ENCODE results near the gene SLIT1. TPM values are rescaled to one million over a fixed set of nuclear protein-coding genes. Genes with fewer than 3 reads are reported as not detected.

The SLIT1 gene
- total RNA-seq, 1 donor from 2014 or later: 0.49 TPM

DNA sequence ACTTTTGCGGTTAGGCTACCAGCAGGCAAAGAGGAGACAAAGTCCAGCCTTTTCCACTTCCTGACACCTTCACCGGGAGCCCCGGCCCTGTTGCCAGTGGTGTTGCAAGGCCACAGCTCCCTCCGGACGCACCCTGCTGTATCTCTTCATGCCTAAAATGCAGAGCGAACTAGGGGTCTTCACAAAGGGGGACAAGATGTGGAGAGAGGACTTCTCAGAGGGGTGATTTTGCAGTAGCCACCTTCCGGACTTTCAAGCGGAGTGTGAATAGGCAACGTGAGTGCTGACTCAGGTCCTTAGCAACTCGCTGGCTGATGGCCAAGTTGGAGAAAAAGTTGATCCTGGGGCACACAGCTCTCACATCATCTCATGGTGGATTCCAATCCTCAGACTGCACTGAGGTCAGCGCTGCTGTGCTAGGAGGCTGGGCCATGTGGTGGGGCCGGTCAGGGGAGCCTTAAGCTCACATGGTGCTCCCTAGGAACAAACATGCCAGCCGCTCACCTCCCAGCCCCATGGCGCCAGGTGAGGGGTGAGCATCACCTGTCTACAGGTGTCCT lies 187.3 kb downstream of the SLIT1 start:
- intact Hi-C loops (cut with DNase I): no loop called here
- Histone ChIP-seq H3K4me3 (no peak overlapping the region), H3K4me1 (no peaks in the 10 kb centered on the region), H3K27ac (no peak overlapping the region), H3K27me3 (no peaks in the 10 kb centered on the region), H3K9me3 (no peaks in the 10 kb centered on the region), H3K36me3 (no peaks in the 10 kb centered on the region)
- DNase-seq (ENCODE audit: extremely low spot score in 2 of 2): peak in 1 of 2 donors; percentile 71
- TF ChIP-seq POLR2AphosphoS5 (IDR thresholded peaks at IDR 0.05; ENCODE audit: insufficient read depth in 1 of 2, low read depth in 1 of 2) (no peak), CTCF (IDR thresholded peaks at IDR 0.05) (no peak), POLR2A (IDR thresholded peaks at IDR 0.05) (no peak)

DNA sequence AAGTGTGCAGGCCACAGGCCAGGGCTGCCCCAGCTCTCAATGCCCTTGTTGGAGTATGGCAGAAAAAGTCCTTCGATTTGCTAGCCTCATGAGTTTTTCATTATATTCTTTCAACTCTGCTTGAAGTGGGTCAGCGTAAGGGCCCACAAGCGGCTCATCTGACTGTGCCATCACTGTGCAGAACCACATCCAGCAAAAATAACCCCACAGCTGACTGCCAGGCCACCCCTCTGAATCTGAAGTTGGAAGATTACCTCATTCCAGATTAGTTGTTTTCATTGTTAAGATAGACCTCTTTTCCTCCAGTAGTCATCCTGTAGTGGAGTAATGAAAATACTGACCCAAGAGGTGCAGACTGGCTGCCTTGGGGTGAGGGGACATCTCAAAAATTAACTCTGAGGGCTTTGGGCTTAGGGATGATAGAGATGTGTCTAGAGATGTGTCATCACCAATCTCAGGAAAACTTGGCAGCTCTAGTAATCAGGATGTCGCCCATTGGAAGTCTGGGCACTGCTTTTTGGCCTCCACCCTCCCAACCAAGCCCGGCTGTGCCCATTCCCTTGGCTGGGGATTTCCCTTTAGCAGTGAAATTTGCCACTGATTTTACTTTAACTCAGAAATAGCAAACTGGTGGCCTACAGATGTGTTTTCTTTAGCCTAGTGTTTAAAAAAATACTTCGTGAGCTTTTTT lies 189.3 kb downstream of the SLIT1 start:
- intact Hi-C loops (cut with DNase I): no loop called here
- H3K4me1 ChIP-seq: no peaks in the 10 kb centered on the region
- no peak overlapping the region for H3K4me3 ChIP-seq
- H3K27ac ChIP-seq: no peak overlapping the region
- no peaks in the 10 kb centered on the region for H3K9me3 ChIP-seq
- H3K27me3 ChIP-seq: no peaks in the 10 kb centered on the region
- no peak for DNase-seq (ENCODE audit: extremely low spot score in 2 of 2)
- no peak for TF ChIP-seq POLR2A (IDR thresholded peaks at IDR 0.05)
- TF ChIP-seq CTCF (IDR thresholded peaks at IDR 0.05): no peak
- TF ChIP-seq POLR2AphosphoS5 (IDR thresholded peaks at IDR 0.05; ENCODE audit: insufficient read depth in 1 of 2, low read depth in 1 of 2): no peak
- no peaks in the 10 kb centered on the region for H3K36me3 ChIP-seq

DNA sequence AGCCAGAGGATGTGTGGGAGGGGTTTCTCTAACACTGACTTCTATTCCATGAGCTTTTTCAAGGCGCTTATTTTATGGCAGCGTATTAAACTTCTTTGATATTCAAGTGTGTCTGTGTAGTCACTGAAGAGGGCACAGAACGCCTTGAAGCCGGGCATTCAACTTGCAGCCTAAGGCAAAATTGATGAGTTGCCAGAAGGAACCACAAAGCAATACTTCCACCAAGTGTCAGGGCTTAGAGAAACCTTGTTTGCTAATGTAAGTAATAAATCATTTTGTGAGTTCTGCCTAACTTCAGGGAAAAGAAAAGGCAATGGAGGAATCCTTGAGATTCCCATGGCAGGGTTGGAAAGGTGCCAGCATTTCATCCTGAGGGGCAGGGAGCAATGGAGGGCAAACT lies 189.9 kb downstream of the SLIT1 start:
- Histone ChIP-seq H3K36me3 (no peaks in the 10 kb centered on the region), H3K27ac (no peak overlapping the region), H3K9me3 (no peaks in the 10 kb centered on the region), H3K4me1 (no peaks in the 10 kb centered on the region), H3K27me3 (no peaks in the 10 kb centered on the region), H3K4me3 (no peak overlapping the region)
- TF ChIP-seq POLR2A (IDR thresholded peaks at IDR 0.05) (no peak), CTCF (IDR thresholded peaks at IDR 0.05) (no peak), POLR2AphosphoS5 (IDR thresholded peaks at IDR 0.05; ENCODE audit: insufficient read depth in 1 of 2, low read depth in 1 of 2) (no peak)
- no peak for DNase-seq (ENCODE audit: extremely low spot score in 2 of 2)
- intact Hi-C loops (cut with DNase I): no loop called here

DNA sequence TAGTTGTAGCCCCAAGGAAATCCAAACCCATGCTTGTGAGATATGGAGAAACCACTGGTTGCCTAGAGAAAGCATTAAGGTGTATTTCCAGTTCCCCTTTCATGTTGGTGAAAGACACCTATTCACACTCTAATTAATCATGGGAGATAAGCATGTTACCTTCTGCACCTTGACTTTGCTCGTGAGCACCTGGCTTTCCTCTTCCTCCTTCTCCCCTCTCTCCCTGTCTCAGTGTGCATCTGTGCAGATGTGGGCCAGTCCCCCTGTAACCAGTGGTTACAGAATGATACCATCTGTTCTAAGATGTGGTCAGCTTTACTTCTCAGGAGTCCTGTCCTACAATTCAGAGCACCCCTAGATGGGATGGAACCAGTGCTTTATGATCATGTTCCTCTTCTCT lies 193.0 kb downstream of the SLIT1 start:
- Histone ChIP-seq H3K27ac (no peak overlapping the region), H3K27me3 (no peaks in the 10 kb centered on the region), H3K4me3 (no peak overlapping the region), H3K36me3 (no peaks in the 10 kb centered on the region), H3K4me1 (peaks cover 8% of the 10 kb centered on the region), H3K9me3 (no peaks in the 10 kb centered on the region)
- no peak for TF ChIP-seq POLR2AphosphoS5 (IDR thresholded peaks at IDR 0.05; ENCODE audit: insufficient read depth in 1 of 2, low read depth in 1 of 2)
- no peak for DNase-seq (ENCODE audit: extremely low spot score in 2 of 2)
- intact Hi-C loops (cut with DNase I): no loop called here

- no peaks in the 10 kb centered on the region for H3K27me3 ChIP-seq
- H3K4me3 ChIP-seq: no peak overlapping the region
- H3K9me3 ChIP-seq: no peaks in the 10 kb centered on the region
- H3K36me3 ChIP-seq: no peaks in the 10 kb centered on the region
- no peak overlapping the region for H3K27ac ChIP-seq
- H3K4me1 ChIP-seq: peaks cover 8% of the 10 kb centered on the region
- intact Hi-C loops (cut with DNase I): no loop called here
- DNase-seq (ENCODE audit: extremely low spot score in 2 of 2): no peak
- TF ChIP-seq POLR2AphosphoS5 (IDR thresholded peaks at IDR 0.05; ENCODE audit: insufficient read depth in 1 of 2, low read depth in 1 of 2) (no peak), CTCF (IDR thresholded peaks at IDR 0.05) (no peak), POLR2A (IDR thresholded peaks at IDR 0.05) (no peak)
Observed at GRCh38 chr10:96991313-96991841, 194.4 kb downstream of the SLIT1 start.
